Liver (tissue), 9 donors: Measurements from ENCODE around the gene CUL4A. TPM values are rescaled to one million over a fixed set of nuclear protein-coding genes. Genes with fewer than 3 reads are reported as not detected.

Source experiments
- DNase-seq: peaks from one replicate; pipeline ENCODE4 v3.0.0-alpha.2; 2017; ENCODE audit warnings: low spot score
- H3K27ac ChIP-seq, 2 donors: one replicate each; pipeline ENCODE4 v1.7.0; 2013; ENCODE audit warnings: inconsistent platforms in 2 of 2, low read length in 2 of 2, control low read depth in 1 of 2, low read depth in 1 of 2, mild to moderate bottlenecking in 1 of 2
- H3K27me3 ChIP-seq, 4 donors: one replicate each; pipeline versions ENCODE4 v1.6.1 to v1.7.0; 2013; ENCODE audit warnings: low read length in 3 of 4, inconsistent platforms in 1 of 4, mild to moderate bottlenecking in 1 of 4, moderate library complexity in 1 of 4; ENCODE audit not compliant: control insufficient read depth in 4 of 4, insufficient read depth in 4 of 4
- H3K36me3 ChIP-seq, 4 donors: one replicate each; pipeline versions ENCODE4 v1.6.1 to v1.7.0; 2013; ENCODE audit warnings: low read length in 3 of 4, mild to moderate bottlenecking in 3 of 4, low read depth in 1 of 4, moderate library complexity in 1 of 4; ENCODE audit not compliant: control insufficient read depth in 4 of 4, insufficient read depth in 3 of 4
- H3K4me1 ChIP-seq, 4 donors: one replicate each; pipeline versions ENCODE4 v1.6.1 to v1.7.0; 2013; ENCODE audit warnings: low read length in 3 of 4, mild to moderate bottlenecking in 3 of 4, moderate library complexity in 1 of 4; ENCODE audit not compliant: control insufficient read depth in 4 of 4, insufficient read depth in 4 of 4
- H3K4me3 ChIP-seq, 3 donors: one replicate each; pipeline versions ENCODE4 v1.6.1 to v1.7.0; 2013; ENCODE audit warnings: low read length in 3 of 3, control low read depth in 1 of 3, low read depth in 1 of 3, mild to moderate bottlenecking in 1 of 3
- H3K9ac ChIP-seq, 2 donors: one replicate each; pipeline ENCODE4 v1.7.0; 2013; ENCODE audit warnings: low read length in 2 of 2, mild to moderate bottlenecking in 2 of 2, moderate library complexity in 2 of 2, control low read depth in 1 of 2, low read depth in 1 of 2
- H3K9me3 ChIP-seq, 4 donors: one replicate each; pipeline versions ENCODE4 v1.6.1 to v1.7.0; 2013; ENCODE audit warnings: low read length in 3 of 4; ENCODE audit not compliant: control insufficient read depth in 4 of 4
- ATF3 ChIP-seq: IDR thresholded peaks from 2 replicates; pipeline ENCODE4 v1.6.1; 2016; ENCODE audit warnings: antibody characterized with exemption
- EGR1 ChIP-seq, 2 donors: IDR thresholded peaks; 2 replicates each; pipeline ENCODE4 v1.6.1; 2016 to 2018; ENCODE audit warnings: antibody characterized with exemption in 2 of 2, low read depth in 2 of 2
- FOXA1 ChIP-seq: IDR thresholded peaks from 2 replicates; pipeline ENCODE4 v1.6.1; 2016; ENCODE audit warnings: antibody characterized with exemption
- FOXA2 ChIP-seq: IDR thresholded peaks from 2 replicates; pipeline ENCODE4 v1.6.1; 2016; ENCODE audit warnings: antibody characterized with exemption
- GABPA ChIP-seq, 2 donors: IDR thresholded peaks in 1 of 2; conservative IDR thresholded peaks in 1 of 2; 2 replicates each; pipeline ENCODE4 v1.6.1; 2016; ENCODE audit warnings: antibody characterized with exemption in 2 of 2, mild to moderate bottlenecking in 1 of 2, moderate library complexity in 1 of 2
- HNF4A ChIP-seq, 2 donors: conservative IDR thresholded peaks; 2 replicates each; pipeline ENCODE4 v1.6.1; 2016; ENCODE audit warnings: antibody characterized with exemption in 2 of 2, mild to moderate bottlenecking in 2 of 2
- HNF4G ChIP-seq: IDR thresholded peaks from 2 replicates; pipeline ENCODE4 v1.6.1; 2016; ENCODE audit warnings: antibody characterized with exemption
- JUND ChIP-seq, 2 donors: IDR thresholded peaks; 2 replicates each; pipeline ENCODE4 v1.6.1; 2016; ENCODE audit warnings: antibody characterized with exemption in 2 of 2
- MAX ChIP-seq: IDR thresholded peaks from 2 replicates; pipeline ENCODE4 v1.6.1; 2016; ENCODE audit warnings: antibody characterized with exemption
- NR2F2 ChIP-seq: IDR thresholded peaks from 2 replicates; pipeline ENCODE4 v1.6.1; 2016; ENCODE audit warnings: antibody characterized with exemption
- RAD21 ChIP-seq, 2 donors: IDR thresholded peaks; 2 replicates each; pipeline ENCODE4 v1.6.1; 2016; ENCODE audit warnings: antibody characterized with exemption in 2 of 2, mild to moderate bottlenecking in 2 of 2
- REST ChIP-seq: IDR thresholded peaks from 2 replicates; pipeline ENCODE4 v1.6.1; 2016; ENCODE audit warnings: antibody characterized with exemption, mild to moderate bottlenecking
- RXRA ChIP-seq, 2 donors: IDR thresholded peaks; 2 replicates each; pipeline ENCODE4 v1.6.1; 2017 to 2018; ENCODE audit warnings: antibody characterized with exemption in 2 of 2, mild to moderate bottlenecking in 1 of 2
- SP1 ChIP-seq: IDR thresholded peaks from 2 replicates; pipeline ENCODE4 v1.6.1; 2018; ENCODE audit warnings: antibody characterized with exemption, mild to moderate bottlenecking
- TAF1 ChIP-seq: conservative IDR thresholded peaks from 2 replicates; pipeline ENCODE4 v1.6.1; 2016; ENCODE audit warnings: antibody characterized with exemption, mild to moderate bottlenecking
- YY1 ChIP-seq: IDR thresholded peaks from 2 replicates; pipeline ENCODE4 v1.6.1; 2016; ENCODE audit warnings: antibody characterized with exemption, mild to moderate bottlenecking
- WGBS: extraction: QIAGEN DNeasy Blood & Tissue Kit; methylation state at CpG from one replicate; pipeline ENCODE4 v1.1.7; 2013; 5-methylcytosine and 5-hydroxymethylcytosine counted together
- polyA plus RNA-seq, 2 donors: library from polyadenylated mRNA; stranded (reverse) in 1 of 2; unstranded in 1 of 2; fragments of 200-250 nt in 1 of 2; fragments of >200 nt in 1 of 2; fragmentation: Nextera tagmentation in 1 of 2; extraction: Ambion mirVana in 1 of 2; gene quantifications; one replicate each; pipeline versions ENCODE4 v1.2.1 to v1.2.3, GENCODE V29; 2013 to 2015
- total RNA-seq, 2 donors: library from RNA; depleted of rRNA; stranded (reverse); fragments of >200 nt; gene quantifications; one replicate each; pipeline ENCODE4 v1.2.3, GENCODE V29; 2014
- TF ChIP-seq, protein P1 (sequence below): fragments of 150-350 bp; IDR thresholded peaks from 2 replicates; pipeline ENCODE4 v1.5.1; 2017; ENCODE audit warnings: improper control_type of control experiment, low read depth, low read length; ENCODE audit not compliant: missing input control
- TF ChIP-seq, protein P2 (sequence below): IDR thresholded peaks from 2 replicates; pipeline ENCODE4 v1.6.1; 2016; ENCODE audit warnings: antibody characterized with exemption
- donor health status: healthy.
- donor health status: healthy.
- donor health status: healthy.
- donor health status: healthy.
- donor health status: healthy.

Gene CUL4A
- total and polyA plus RNA-seq, 4 donors = 19.9 to 89.4 (median 45.9) TPM

DNA sequence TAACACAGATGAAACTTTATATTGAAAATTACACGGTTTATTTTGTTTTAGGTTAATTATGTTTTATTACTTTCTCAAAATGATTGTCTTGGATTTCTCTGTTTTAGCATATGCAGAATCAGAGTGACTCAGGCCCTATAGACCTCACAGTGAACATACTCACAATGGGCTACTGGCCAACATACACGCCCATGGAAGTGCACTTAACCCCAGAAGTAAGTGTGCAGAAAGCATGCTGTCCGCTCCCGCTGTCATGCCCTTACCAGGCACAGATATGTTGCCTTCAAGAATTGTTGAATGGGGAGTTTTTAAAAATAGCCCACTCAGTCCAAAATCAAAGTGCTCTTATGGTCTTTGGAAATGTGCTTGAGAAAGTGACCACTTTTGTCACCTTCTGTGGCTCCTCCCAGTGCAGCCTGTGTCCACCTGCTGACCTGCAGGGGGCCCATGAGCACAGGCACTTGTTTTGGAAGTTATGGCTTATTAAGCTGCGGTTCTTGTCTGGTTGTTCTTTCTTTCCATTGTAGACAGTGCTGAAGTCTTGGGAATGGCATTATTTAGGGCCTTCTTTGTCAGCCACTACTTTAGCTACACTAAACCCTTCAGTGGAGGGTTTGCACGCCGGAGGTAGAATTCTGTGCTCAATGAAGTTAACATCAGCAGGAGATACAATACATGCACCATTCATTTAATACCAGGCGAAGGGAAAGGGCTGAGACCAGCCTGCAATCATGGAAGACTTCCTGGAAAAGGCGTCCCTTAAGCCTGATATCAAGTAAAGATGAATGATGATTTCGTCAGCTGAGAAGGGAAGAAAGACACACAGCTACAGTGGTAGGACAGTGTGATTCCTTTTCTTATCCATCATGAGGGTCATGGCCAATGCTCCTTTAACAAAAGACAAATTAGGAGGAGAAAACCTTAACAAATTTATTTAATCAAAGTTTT is 36.7 kb downstream of the CUL4A start:
- H3K27me3 ChIP-seq = no peaks in the 10 kb centered on the region
- no peaks in the 10 kb centered on the region for H3K9me3 ChIP-seq
- no peak overlapping the region for H3K9ac ChIP-seq
- WGBS = 76% methylated on average over 10 of the region's 10 CpGs
- H3K36me3 ChIP-seq = peaks cover 6 to 87% (median 54%) of the 10 kb centered on the region in 4 donors
- H3K27ac ChIP-seq = no peak overlapping the region
- TF ChIP-seq RAD21 (IDR thresholded peaks at IDR 0.05) (peak in 1 of 2 donors; percentile 65), EGR1 (IDR thresholded peaks at IDR 0.05; ENCODE audit: low read depth in 2 of 2) (no peak), HNF4A (conservative IDR thresholded peaks at IDR 0.05) (no peak)
- TF ChIP-seq, protein P1, sequence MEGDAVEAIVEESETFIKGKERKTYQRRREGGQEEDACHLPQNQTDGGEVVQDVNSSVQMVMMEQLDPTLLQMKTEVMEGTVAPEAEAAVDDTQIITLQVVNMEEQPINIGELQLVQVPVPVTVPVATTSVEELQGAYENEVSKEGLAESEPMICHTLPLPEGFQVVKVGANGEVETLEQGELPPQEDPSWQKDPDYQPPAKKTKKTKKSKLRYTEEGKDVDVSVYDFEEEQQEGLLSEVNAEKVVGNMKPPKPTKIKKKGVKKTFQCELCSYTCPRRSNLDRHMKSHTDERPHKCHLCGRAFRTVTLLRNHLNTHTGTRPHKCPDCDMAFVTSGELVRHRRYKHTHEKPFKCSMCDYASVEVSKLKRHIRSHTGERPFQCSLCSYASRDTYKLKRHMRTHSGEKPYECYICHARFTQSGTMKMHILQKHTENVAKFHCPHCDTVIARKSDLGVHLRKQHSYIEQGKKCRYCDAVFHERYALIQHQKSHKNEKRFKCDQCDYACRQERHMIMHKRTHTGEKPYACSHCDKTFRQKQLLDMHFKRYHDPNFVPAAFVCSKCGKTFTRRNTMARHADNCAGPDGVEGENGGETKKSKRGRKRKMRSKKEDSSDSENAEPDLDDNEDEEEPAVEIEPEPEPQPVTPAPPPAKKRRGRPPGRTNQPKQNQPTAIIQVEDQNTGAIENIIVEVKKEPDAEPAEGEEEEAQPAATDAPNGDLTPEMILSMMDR = peak; percentile 26
- no peak for DNase-seq
- no peak overlapping the region for H3K4me3 ChIP-seq
- H3K4me1 ChIP-seq = no peaks in the 10 kb centered on the region

GRCh38 chr13:113252516-113253095 is 43.2 kb downstream of the CUL4A start:
- H3K9me3 ChIP-seq = no peaks in the 10 kb centered on the region
- 89% methylated on average over 11 of the region's 11 CpGs for WGBS
- DNase-seq = no peak

More at GRCh38 chr13:113252516-113253095, 43.2 kb downstream of the CUL4A start:
- Histone ChIP-seq H3K36me3 (peaks cover 9 to 79% (median 49%) of the 10 kb centered on the region in 4 donors), H3K9ac (no peak overlapping the region), H3K27me3 (no peaks in the 10 kb centered on the region), H3K27ac (no peak overlapping the region), H3K4me3 (no peak overlapping the region), H3K4me1 (no peaks in the 10 kb centered on the region)
- no peak for TF ChIP-seq ATF3
- no peak for TF ChIP-seq HNF4G
- TF ChIP-seq YY1 = no peak
- no peak for TF ChIP-seq SP1
- no peak for TF ChIP-seq MAX
- no peak for TF ChIP-seq TAF1
- TF ChIP-seq FOXA1 = no peak
- TF ChIP-seq HNF4A (conservative IDR thresholded peaks at IDR 0.05) = no peak
- no peak for TF ChIP-seq JUND (IDR thresholded peaks at IDR 0.05)
- TF ChIP-seq, protein P2, sequence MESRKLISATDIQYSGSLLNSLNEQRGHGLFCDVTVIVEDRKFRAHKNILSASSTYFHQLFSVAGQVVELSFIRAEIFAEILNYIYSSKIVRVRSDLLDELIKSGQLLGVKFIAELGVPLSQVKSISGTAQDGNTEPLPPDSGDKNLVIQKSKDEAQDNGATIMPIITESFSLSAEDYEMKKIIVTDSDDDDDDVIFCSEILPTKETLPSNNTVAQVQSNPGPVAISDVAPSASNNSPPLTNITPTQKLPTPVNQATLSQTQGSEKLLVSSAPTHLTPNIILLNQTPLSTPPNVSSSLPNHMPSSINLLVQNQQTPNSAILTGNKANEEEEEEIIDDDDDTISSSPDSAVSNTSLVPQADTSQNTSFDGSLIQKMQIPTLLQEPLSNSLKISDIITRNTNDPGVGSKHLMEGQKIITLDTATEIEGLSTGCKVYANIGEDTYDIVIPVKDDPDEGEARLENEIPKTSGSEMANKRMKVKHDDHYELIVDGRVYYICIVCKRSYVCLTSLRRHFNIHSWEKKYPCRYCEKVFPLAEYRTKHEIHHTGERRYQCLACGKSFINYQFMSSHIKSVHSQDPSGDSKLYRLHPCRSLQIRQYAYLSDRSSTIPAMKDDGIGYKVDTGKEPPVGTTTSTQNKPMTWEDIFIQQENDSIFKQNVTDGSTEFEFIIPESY = no peak
- TF ChIP-seq REST = no peak
- no peak for TF ChIP-seq EGR1 (IDR thresholded peaks at IDR 0.05; ENCODE audit: low read depth in 2 of 2)
- TF ChIP-seq GABPA (IDR thresholded peaks at IDR 0.05 in 1 of 2, conservative IDR thresholded peaks at IDR 0.05 in 1 of 2) = no peak
- no peak for TF ChIP-seq RXRA (IDR thresholded peaks at IDR 0.05)
- no peak for TF ChIP-seq NR2F2
- TF ChIP-seq, protein P1 = no peak
- TF ChIP-seq RAD21 (IDR thresholded peaks at IDR 0.05) = no peak
- TF ChIP-seq FOXA2 = no peak
